SH-SY5Y (cell line): ENCODE results near the gene DDX59.

ENCODE experiments used
- GATA2 ChIP-seq: IDR thresholded peaks from 2 replicates; pipeline ENCODE4 v1.6.1; 2011; ENCODE audit warnings: mild to moderate bottlenecking, low read depth, low read length
- GATA3 ChIP-seq: IDR thresholded peaks from 2 replicates; pipeline ENCODE4 v1.6.1; 2011; ENCODE audit warnings: low read depth, mild to moderate bottlenecking, low read length, moderate library complexity

GRCh38 chr1:200634261-200635122 lies 35.2 kb downstream of the DDX59 start:
- TF ChIP-seq GATA3 = no peak
- TF ChIP-seq GATA2 = no peak
